Measurements from ENCODE around the gene KRTAP19-1.
"Not testable (repeated sequence)": the region's sequence is repeated elsewhere in the genome, so short reads cannot be mapped to it uniquely, and the experiment has no call there.

KRTAP19-1 gene

DNA sequence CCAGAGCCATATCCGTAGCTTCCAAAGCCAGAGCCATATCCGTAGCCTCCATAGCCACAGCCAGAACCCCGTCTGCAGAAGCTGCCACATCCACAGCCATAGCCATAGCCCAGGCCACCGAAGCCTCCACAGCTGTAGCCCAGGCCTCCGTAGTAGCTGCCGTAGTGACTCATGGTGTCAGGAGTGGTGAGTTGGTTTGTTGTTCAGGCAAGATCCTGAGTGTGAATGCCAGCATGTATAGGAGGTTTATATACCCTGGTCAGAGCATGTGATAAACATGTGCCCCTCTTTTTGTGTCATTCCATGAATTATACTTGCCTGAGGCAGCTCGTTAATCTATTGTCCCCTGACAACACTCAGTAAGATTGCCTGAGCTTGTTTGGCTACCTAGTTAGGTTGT lies at the start of gene KRTAP19-1:
TSS of gene KRTAP19-1 (minus strand) at position 223 of the 400 bp plus-strand sequence. CDS start at position 173, 50 bp downstream.
- Histone ChIP-seq H3K9me3 (ENCODE audit: control insufficient read depth in 5 of 5, low read length in 5 of 5) (no peaks in the 10 kb centered on the region), H3K27ac (ENCODE audit: low read depth, low read length) (no peak within 1 kb of the TSS), H3K4me3 (ENCODE audit: low read depth in 1 of 5, low read length in 5 of 5) (no peak within 1 kb of the TSS), H3K36me3 (ENCODE audit: control insufficient read depth in 5 of 5, insufficient read depth in 5 of 5, low read length in 5 of 5) (no peaks in the 10 kb centered on the region), H3K4me1 (ENCODE audit: control insufficient read depth in 5 of 5, insufficient read depth in 5 of 5, low read length in 5 of 5) (no peaks in the 10 kb centered on the region), H3K9ac (ENCODE audit: low read length in 5 of 5) (no peak within 1 kb of the TSS), H3K27me3 (ENCODE audit: control insufficient read depth in 5 of 5, insufficient read depth in 4 of 5, low read length in 5 of 5) (no peaks in the 10 kb centered on the region)

DNA sequence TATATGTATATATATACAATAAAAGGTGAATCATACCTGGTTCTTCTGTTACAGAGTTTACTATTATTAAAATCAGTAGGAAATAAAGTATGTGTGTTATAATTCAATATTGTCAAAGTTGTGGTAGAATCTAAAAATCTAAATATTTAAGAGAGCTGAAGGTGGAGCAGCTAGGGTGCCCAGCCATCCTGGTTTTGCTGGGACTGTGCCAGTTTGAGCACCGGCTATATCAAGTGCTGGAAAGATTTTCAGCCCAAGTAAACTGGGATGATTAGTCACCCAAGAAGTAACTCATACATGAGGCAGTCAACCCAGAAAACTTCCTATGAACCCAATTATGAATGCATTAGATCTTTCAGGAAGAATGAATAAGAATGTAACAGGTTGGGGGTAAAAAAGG lies 38.7 kb upstream of the KRTAP19-1 start:
- no peak overlapping the region for H3K9ac ChIP-seq (ENCODE audit: low read length in 5 of 5)
- H3K4me3 ChIP-seq (ENCODE audit: low read depth in 1 of 5, low read length in 5 of 5) = no peak overlapping the region
- no peaks in the 10 kb centered on the region for H3K27me3 ChIP-seq (ENCODE audit: control insufficient read depth in 5 of 5, insufficient read depth in 4 of 5, low read length in 5 of 5)
- H3K9me3 ChIP-seq (ENCODE audit: control insufficient read depth in 5 of 5, low read length in 5 of 5) = peaks cover 0 to 4% (median 0%) of the 10 kb centered on the region in 5 donors
- no peaks in the 10 kb centered on the region for H3K36me3 ChIP-seq (ENCODE audit: control insufficient read depth in 5 of 5, insufficient read depth in 5 of 5, low read length in 5 of 5)
- H3K27ac ChIP-seq (ENCODE audit: low read depth, low read length) = no peak overlapping the region
- H3K4me1 ChIP-seq (ENCODE audit: control insufficient read depth in 5 of 5, insufficient read depth in 5 of 5, low read length in 5 of 5) = no peaks in the 10 kb centered on the region

GRCh38 chr21:30515681-30516080 lies 35.5 kb upstream of the KRTAP19-1 start:
- H3K36me3 ChIP-seq (ENCODE audit: control insufficient read depth in 5 of 5, insufficient read depth in 5 of 5, low read length in 5 of 5) = no peaks in the 10 kb centered on the region

DNA sequence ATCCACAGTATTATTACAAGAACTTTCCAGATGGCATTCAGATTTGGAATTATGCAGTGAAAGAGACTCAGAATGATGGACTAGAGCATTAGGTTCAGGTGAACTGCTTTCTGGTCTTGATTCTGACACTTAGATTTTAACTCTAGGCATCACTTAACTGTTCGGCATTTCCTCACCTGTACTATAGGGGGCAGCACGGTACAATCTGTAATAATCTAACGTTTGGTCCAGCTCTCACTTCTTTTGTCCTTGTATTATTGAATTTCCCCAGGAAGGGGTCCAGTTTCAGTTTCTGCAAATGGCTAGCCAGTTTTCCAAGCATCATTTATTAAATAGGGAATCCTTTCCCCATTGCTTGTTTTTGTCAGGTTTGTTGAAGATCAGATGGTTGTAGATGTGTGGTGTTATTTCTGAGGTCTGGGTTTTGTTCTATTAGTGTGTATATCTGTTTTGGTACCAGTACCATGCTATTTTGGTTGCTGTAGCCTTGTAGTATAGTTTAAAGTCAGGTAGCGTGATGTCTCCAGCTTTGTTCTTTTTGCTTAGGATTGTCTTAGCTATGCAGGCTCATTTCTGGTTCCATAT lies 25.5 kb upstream of the KRTAP19-1 start:
- not testable (repeated sequence) for H3K36me3 ChIP-seq (ENCODE audit: control insufficient read depth in 5 of 5, insufficient read depth in 5 of 5, low read length in 5 of 5); H3K9me3 ChIP-seq (ENCODE audit: control insufficient read depth in 5 of 5, low read length in 5 of 5); H3K27ac ChIP-seq (ENCODE audit: low read depth, low read length); H3K27me3 ChIP-seq (ENCODE audit: control insufficient read depth in 5 of 5, insufficient read depth in 4 of 5, low read length in 5 of 5); H3K4me1 ChIP-seq (ENCODE audit: control insufficient read depth in 5 of 5, insufficient read depth in 5 of 5, low read length in 5 of 5); H3K4me3 ChIP-seq (ENCODE audit: low read depth in 1 of 5, low read length in 5 of 5); H3K9ac ChIP-seq (ENCODE audit: low read length in 5 of 5)

More at GRCh38 chr21:30515681-30516080, 35.5 kb upstream of the KRTAP19-1 start:
- no peaks in the 10 kb centered on the region for H3K4me1 ChIP-seq (ENCODE audit: control insufficient read depth in 5 of 5, insufficient read depth in 5 of 5, low read length in 5 of 5)
- no peak overlapping the region for H3K4me3 ChIP-seq (ENCODE audit: low read depth in 1 of 5, low read length in 5 of 5)
- no peaks in the 10 kb centered on the region for H3K9me3 ChIP-seq (ENCODE audit: control insufficient read depth in 5 of 5, low read length in 5 of 5)
- no peaks in the 10 kb centered on the region for H3K27me3 ChIP-seq (ENCODE audit: control insufficient read depth in 5 of 5, insufficient read depth in 4 of 5, low read length in 5 of 5)
- H3K27ac ChIP-seq (ENCODE audit: low read depth, low read length) = no peak overlapping the region
- no peak overlapping the region for H3K9ac ChIP-seq (ENCODE audit: low read length in 5 of 5)

DNA sequence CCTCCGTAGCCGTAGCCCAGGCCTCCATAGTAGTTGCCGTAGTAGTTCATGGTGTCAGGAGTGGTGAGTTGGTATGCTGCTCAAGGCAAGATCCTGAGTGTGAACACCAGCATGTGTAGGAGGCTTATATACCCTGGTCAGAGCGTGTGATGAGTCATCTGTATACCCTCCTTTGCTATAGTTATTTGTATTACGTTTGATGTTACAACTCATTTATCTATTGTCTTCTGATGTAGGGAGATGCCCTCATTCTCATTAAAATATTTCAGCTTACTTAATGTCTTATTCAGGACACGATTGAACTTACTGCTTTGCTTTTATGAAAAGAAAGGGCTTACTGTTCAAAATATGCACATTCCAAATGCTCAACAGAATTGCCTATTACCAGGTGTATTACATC lies 21.9 kb upstream of the KRTAP19-1 start, which contains the start of gene KRTAP19-5:
TSS of gene KRTAP19-5 (minus strand) at position 101 of the 400 bp plus-strand sequence. CDS start at position 50, 51 bp downstream.
- no peaks in the 10 kb centered on the region for H3K36me3 ChIP-seq (ENCODE audit: control insufficient read depth in 5 of 5, insufficient read depth in 5 of 5, low read length in 5 of 5)
- no peaks in the 10 kb centered on the region for H3K9me3 ChIP-seq (ENCODE audit: control insufficient read depth in 5 of 5, low read length in 5 of 5)
- H3K4me1 ChIP-seq (ENCODE audit: control insufficient read depth in 5 of 5, insufficient read depth in 5 of 5, low read length in 5 of 5) = no peaks in the 10 kb centered on the region
- H3K27ac ChIP-seq (ENCODE audit: low read depth, low read length) = no peak within 1 kb of the TSS
- no peaks in the 10 kb centered on the region for H3K27me3 ChIP-seq (ENCODE audit: control insufficient read depth in 5 of 5, insufficient read depth in 4 of 5, low read length in 5 of 5)
- H3K9ac ChIP-seq (ENCODE audit: low read length in 5 of 5) = no peak within 1 kb of the TSS
- no peak within 1 kb of the TSS for H3K4me3 ChIP-seq (ENCODE audit: low read depth in 1 of 5, low read length in 5 of 5)

- no peak within 1 kb of the TSS for H3K9ac ChIP-seq (ENCODE audit: low read length in 5 of 5)
- H3K4me1 ChIP-seq (ENCODE audit: control insufficient read depth in 5 of 5, insufficient read depth in 5 of 5, low read length in 5 of 5) = peaks cover 0 to under 1% (median 0%) of the 10 kb centered on the region in 5 donors
- H3K27me3 ChIP-seq (ENCODE audit: control insufficient read depth in 5 of 5, insufficient read depth in 4 of 5, low read length in 5 of 5) = no peaks in the 10 kb centered on the region
- H3K36me3 ChIP-seq (ENCODE audit: control insufficient read depth in 5 of 5, insufficient read depth in 5 of 5, low read length in 5 of 5) = no peaks in the 10 kb centered on the region
- H3K4me3 ChIP-seq (ENCODE audit: low read depth in 1 of 5, low read length in 5 of 5) = no peak within 1 kb of the TSS
- no peaks in the 10 kb centered on the region for H3K9me3 ChIP-seq (ENCODE audit: control insufficient read depth in 5 of 5, low read length in 5 of 5)
- no peak within 1 kb of the TSS for H3K27ac ChIP-seq (ENCODE audit: low read depth, low read length)
These were observed 16.9 kb upstream of the KRTAP19-1 start, which contains the start of gene KRTAP19-4 for GRCh38 chr21:30497065-30497464. Gene KRTAP19-4 (minus strand): TSS chr21:30497165. CDS start chr21:30497110, 55 bp downstream.

DNA sequence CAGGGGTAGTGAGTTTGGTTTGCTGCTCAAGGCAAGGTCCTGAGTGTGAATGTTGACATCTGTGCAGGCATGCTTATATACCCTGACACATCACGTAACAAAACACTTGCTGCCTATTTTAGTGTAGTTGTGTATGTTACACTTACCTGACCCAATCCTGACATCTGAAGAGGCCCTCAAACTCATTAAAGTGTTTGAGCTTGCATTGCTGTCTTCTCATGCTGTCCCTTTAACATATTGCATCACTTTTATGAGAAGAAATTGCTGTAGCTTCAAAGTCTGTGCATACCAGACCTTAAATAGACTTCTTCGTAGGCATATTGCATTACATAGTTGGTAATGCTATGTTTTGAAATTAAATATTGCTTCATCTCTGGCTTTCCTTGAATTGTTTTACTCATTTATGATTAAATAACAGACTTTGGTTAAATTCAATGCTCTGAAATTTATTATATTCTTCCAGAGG lies 11.8 kb upstream of the KRTAP19-1 start, which contains the start of gene KRTAP19-3:
TSS of gene KRTAP19-3 (minus strand) at position 51 of the 466 bp plus-strand sequence. CDS start 56 bp downstream, outside the sequence.
- no peak within 1 kb of the TSS for H3K4me3 ChIP-seq (ENCODE audit: low read depth in 1 of 5, low read length in 5 of 5)
- H3K27ac ChIP-seq (ENCODE audit: low read depth, low read length) = no peak within 1 kb of the TSS
- H3K4me1 ChIP-seq (ENCODE audit: control insufficient read depth in 5 of 5, insufficient read depth in 5 of 5, low read length in 5 of 5) = peaks cover 0 to 6% (median 0%) of the 10 kb centered on the region in 5 donors
- no peaks in the 10 kb centered on the region for H3K27me3 ChIP-seq (ENCODE audit: control insufficient read depth in 5 of 5, insufficient read depth in 4 of 5, low read length in 5 of 5)
- no peak within 1 kb of the TSS for H3K9ac ChIP-seq (ENCODE audit: low read length in 5 of 5)
- H3K36me3 ChIP-seq (ENCODE audit: control insufficient read depth in 5 of 5, insufficient read depth in 5 of 5, low read length in 5 of 5) = no peaks in the 10 kb centered on the region
- peaks cover 0 to under 1% (median 0%) of the 10 kb centered on the region in 5 donors for H3K9me3 ChIP-seq (ENCODE audit: control insufficient read depth in 5 of 5, low read length in 5 of 5)

DNA sequence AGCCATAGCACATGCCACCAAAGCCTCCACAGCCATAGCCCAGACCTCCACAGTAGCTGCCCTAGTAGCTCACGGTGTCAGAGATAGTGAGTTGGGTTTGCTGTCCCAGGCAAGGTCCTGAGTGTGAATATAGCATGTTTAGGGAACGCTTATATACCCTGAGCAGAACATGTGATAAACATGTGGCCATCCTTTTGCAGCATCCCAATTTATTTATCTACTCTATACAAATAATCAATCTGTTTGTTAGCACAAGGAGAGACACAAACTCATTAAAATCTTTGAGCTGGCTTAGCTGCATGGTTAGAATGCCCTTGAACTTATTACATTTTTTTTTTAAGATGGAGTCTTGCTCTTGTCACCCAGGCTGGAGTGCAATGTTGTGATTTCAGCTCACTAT lies 7.2 kb upstream of the KRTAP19-1 start, which contains the start of gene KRTAP19-2:
TSS of gene KRTAP19-2 (minus strand) at position 101 of the 400 bp plus-strand sequence. CDS start at position 13, 88 bp downstream.
- Histone ChIP-seq H3K27ac (ENCODE audit: low read depth, low read length) (no peak within 1 kb of the TSS), H3K27me3 (ENCODE audit: control insufficient read depth in 5 of 5, insufficient read depth in 4 of 5, low read length in 5 of 5) (no peaks in the 10 kb centered on the region), H3K9ac (ENCODE audit: low read length in 5 of 5) (no peak within 1 kb of the TSS), H3K4me3 (ENCODE audit: low read depth in 1 of 5, low read length in 5 of 5) (no peak within 1 kb of the TSS), H3K36me3 (ENCODE audit: control insufficient read depth in 5 of 5, insufficient read depth in 5 of 5, low read length in 5 of 5) (no peaks in the 10 kb centered on the region), H3K9me3 (ENCODE audit: control insufficient read depth in 5 of 5, low read length in 5 of 5) (peaks cover 0 to 4% (median 0%) of the 10 kb centered on the region in 5 donors), H3K4me1 (ENCODE audit: control insufficient read depth in 5 of 5, insufficient read depth in 5 of 5, low read length in 5 of 5) (peaks cover 0 to 6% (median 0%) of the 10 kb centered on the region in 5 donors)

GRCh38 chr21:30486180-30486579 lies 6.0 kb upstream of the KRTAP19-1 start:
- H3K9ac ChIP-seq (ENCODE audit: low read length in 5 of 5) = no peak overlapping the region
- no peaks in the 10 kb centered on the region for H3K27me3 ChIP-seq (ENCODE audit: control insufficient read depth in 5 of 5, insufficient read depth in 4 of 5, low read length in 5 of 5)
- no peak overlapping the region for H3K4me3 ChIP-seq (ENCODE audit: low read depth in 1 of 5, low read length in 5 of 5)
- H3K36me3 ChIP-seq (ENCODE audit: control insufficient read depth in 5 of 5, insufficient read depth in 5 of 5, low read length in 5 of 5) = no peaks in the 10 kb centered on the region
- H3K9me3 ChIP-seq (ENCODE audit: control insufficient read depth in 5 of 5, low read length in 5 of 5) = peaks cover 0 to 4% (median 0%) of the 10 kb centered on the region in 5 donors
- no peaks in the 10 kb centered on the region for H3K4me1 ChIP-seq (ENCODE audit: control insufficient read depth in 5 of 5, insufficient read depth in 5 of 5, low read length in 5 of 5)
- H3K27ac ChIP-seq (ENCODE audit: low read depth, low read length) = no peak overlapping the region

DNA sequence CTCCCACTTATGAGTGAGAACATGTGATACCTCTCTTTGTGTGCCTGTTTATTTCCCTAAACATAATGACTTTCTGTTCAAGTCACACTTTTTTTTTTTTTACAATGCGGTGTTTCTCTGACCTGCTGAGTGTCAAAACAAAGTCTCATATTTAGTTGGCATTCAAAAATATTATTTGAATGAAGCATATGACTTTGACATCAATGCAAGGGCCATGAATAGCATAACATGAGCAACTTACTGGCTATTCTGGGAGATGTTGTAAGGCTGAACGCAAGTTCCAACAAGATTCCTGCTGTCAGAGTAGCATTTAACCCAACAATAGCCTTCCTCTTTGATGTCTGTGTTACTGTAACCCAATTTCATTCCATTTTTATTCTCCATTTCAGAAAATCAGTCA lies 2.0 kb upstream of the KRTAP19-1 start:
- Histone ChIP-seq H3K4me3 (ENCODE audit: low read depth in 1 of 5, low read length in 5 of 5) (no peak overlapping the region), H3K9me3 (ENCODE audit: control insufficient read depth in 5 of 5, low read length in 5 of 5) (peaks cover 0 to 4% (median 0%) of the 10 kb centered on the region in 5 donors), H3K36me3 (ENCODE audit: control insufficient read depth in 5 of 5, insufficient read depth in 5 of 5, low read length in 5 of 5) (no peaks in the 10 kb centered on the region), H3K4me1 (ENCODE audit: control insufficient read depth in 5 of 5, insufficient read depth in 5 of 5, low read length in 5 of 5) (no peaks in the 10 kb centered on the region), H3K27ac (ENCODE audit: low read depth, low read length) (no peak overlapping the region), H3K27me3 (ENCODE audit: control insufficient read depth in 5 of 5, insufficient read depth in 4 of 5, low read length in 5 of 5) (no peaks in the 10 kb centered on the region), H3K9ac (ENCODE audit: low read length in 5 of 5) (no peak overlapping the region)
